HG02943 (cell line): ENCODE results near the gene NCAPD3.
A peak's percentile ranks its signal among the peaks of the same experiment; 100 is the strongest.
"Not testable (repeated sequence)": the region's sequence is repeated elsewhere in the genome, so short reads cannot be mapped to it uniquely, and the experiment has no call there.

Source experiments
- ATAC-seq: cut with Tn5 transposase; IDR thresholded peaks from one replicate; pipeline ENCODE4 v1.9.1; 2021; ENCODE audit warnings: mild to moderate bottlenecking, low read depth, moderate library complexity; ENCODE audit not compliant: unreplicated experiment

NCAPD3 gene

GRCh38 chr11:134230339-134230738, 6.6 kb upstream of the NCAPD3 start:
- no peak for ATAC-seq

- ATAC-seq: no peak
Measured at GRCh38 chr11:134229126-134229790, 5.5 kb upstream of the NCAPD3 start.

- ATAC-seq: peak; percentile 54
Measured at GRCh38 chr11:134228625-134229024, 4.9 kb upstream of the NCAPD3 start.

- ATAC-seq: no peak
Measured at GRCh38 chr11:134226806-134227325, 3.1 kb upstream of the NCAPD3 start.

- ATAC-seq: peak; percentile 13
Measured at GRCh38 chr11:134224710-134225664, 1.2 kb upstream of the NCAPD3 start.

- no peak for ATAC-seq
Measured at GRCh38 chr11:134223121-134223520, 646 bp downstream of the NCAPD3 start.

GRCh38 chr11:134216816-134217215, 7.0 kb downstream of the NCAPD3 start:
- ATAC-seq: no peak

GRCh38 chr11:134215836-134216235, 7.9 kb downstream of the NCAPD3 start:
- ATAC-seq: no peak

GRCh38 chr11:134207538-134208239, 16.1 kb downstream of the NCAPD3 start:
- no peak for ATAC-seq

GRCh38 chr11:134206185-134206584, 17.6 kb downstream of the NCAPD3 start:
- ATAC-seq: no peak

- no peak for ATAC-seq
Measured at GRCh38 chr11:134205729-134206128, 18.0 kb downstream of the NCAPD3 start.

GRCh38 chr11:134202661-134203060, 21.1 kb downstream of the NCAPD3 start:
- ATAC-seq: no peak

GRCh38 chr11:134200688-134201087, 23.1 kb downstream of the NCAPD3 start:
- no peak for ATAC-seq

GRCh38 chr11:134199531-134199930, 24.2 kb downstream of the NCAPD3 start:
- no peak for ATAC-seq

GRCh38 chr11:134196756-134197155, 27.0 kb downstream of the NCAPD3 start:
- no peak for ATAC-seq

- ATAC-seq: not testable (repeated sequence)
Measured at GRCh38 chr11:134188092-134188491, 35.7 kb downstream of the NCAPD3 start.

GRCh38 chr11:134181707-134182106, 42.1 kb downstream of the NCAPD3 start:
- ATAC-seq: no peak

- ATAC-seq: no peak
Measured at GRCh38 chr11:134178032-134178674, 45.6 kb downstream of the NCAPD3 start.

- no peak for ATAC-seq
Measured at GRCh38 chr11:134176284-134176683, 47.5 kb downstream of the NCAPD3 start.

GRCh38 chr11:134173296-134173695, 50.5 kb downstream of the NCAPD3 start:
- no peak for ATAC-seq
